ENCODE data around the gene BCORL1. TPM values are rescaled to one million over a fixed set of nuclear protein-coding genes. Genes with fewer than 3 reads are reported as not detected.

The BCORL1 gene
- total RNA-seq, 6 experiments from 2014 or later: 2.7 to 9.0 (median 4.8) TPM

- no peak for TF ChIP-seq CTCF (IDR thresholded peaks at IDR 0.05)
- no peak for TF ChIP-seq POLR2A (IDR thresholded peaks at IDR 0.05)
- DNase-seq: no peak
- no peak for ATAC-seq
- no peaks in the 10 kb centered on the region for H3K4me1 ChIP-seq
- H3K27ac ChIP-seq: no peak overlapping the region
- H3K4me3 ChIP-seq: no peak overlapping the region
- H3K27me3 ChIP-seq: no peaks in the 10 kb centered on the region
- intact Hi-C loops (cut with DNase I): loop anchor here in 1 of 2 donors (5.0 kb wide), 1 partner anchor 117 kb away; no protein-coding TSS in a partner anchor
- H3K9me3 ChIP-seq: no peaks in the 10 kb centered on the region
- H3K36me3 ChIP-seq: no peaks in the 10 kb centered on the region
- 63% methylated on average over 4 of the region's 4 CpGs for WGBS (ENCODE audit: insufficient coverage, low coverage, low lambda C conversion rate, missing lambda C conversion rate)
Measured at GRCh38 chrX:130075777-130076176, 93.3 kb downstream of the BCORL1 start.

GRCh38 chrX:130079824-130080406 is 97.5 kb downstream of the BCORL1 start:
- ATAC-seq (peak; percentile 71 to 82 (median 74)), DNase-seq (peak in 1 of 3 donors; percentile 57)
- Histone ChIP-seq H3K36me3 (no peaks in the 10 kb centered on the region), H3K9me3 (no peaks in the 10 kb centered on the region), H3K4me3 (no peak overlapping the region), H3K27ac (no peak overlapping the region), H3K4me1 (no peaks in the 10 kb centered on the region), H3K27me3 (no peaks in the 10 kb centered on the region)
- intact Hi-C loops (cut with DNase I): loop anchor here (5.0 to 10.0 kb wide), 2 partner anchors 105 to 112 kb away; no protein-coding TSS in a partner anchor
- TF ChIP-seq CTCF (IDR thresholded peaks at IDR 0.05): peak; percentile 70 to 83 (median 78)
- no peak for TF ChIP-seq POLR2A (IDR thresholded peaks at IDR 0.05)
- 31% methylated on average over 6 of the region's 9 CpGs for WGBS (ENCODE audit: insufficient coverage, low coverage, low lambda C conversion rate, missing lambda C conversion rate)

- no peak for ATAC-seq
- no peaks in the 10 kb centered on the region for H3K9me3 ChIP-seq
- intact Hi-C loops (cut with DNase I): loop anchor here in 1 of 2 donors (10.0 kb wide), 1 partner anchor 104 kb away; no protein-coding TSS in a partner anchor
- H3K4me3 ChIP-seq: no peak overlapping the region
- WGBS (ENCODE audit: insufficient coverage, low coverage, low lambda C conversion rate, missing lambda C conversion rate): 80% methylated on average over 2 of the region's 7 CpGs
- no peaks in the 10 kb centered on the region for H3K4me1 ChIP-seq
- H3K36me3 ChIP-seq: no peaks in the 10 kb centered on the region
- no peaks in the 10 kb centered on the region for H3K27me3 ChIP-seq
- H3K27ac ChIP-seq: no peak overlapping the region
- DNase-seq: no peak
- TF ChIP-seq POLR2A (IDR thresholded peaks at IDR 0.05) (no peak), CTCF (IDR thresholded peaks at IDR 0.05) (no peak)
Measured at GRCh38 chrX:130080791-130081367, 98.4 kb downstream of the BCORL1 start.

- peak overlapping the region in 1 of 3 donors; percentile 2 for H3K27ac ChIP-seq
- H3K4me1 ChIP-seq: no peaks in the 10 kb centered on the region
- no peak for TF ChIP-seq CTCF (IDR thresholded peaks at IDR 0.05)
- no peak for TF ChIP-seq POLR2A (IDR thresholded peaks at IDR 0.05)
- ATAC-seq (no peak), DNase-seq (no peak)
- no peaks in the 10 kb centered on the region for H3K9me3 ChIP-seq
- intact Hi-C loops (cut with DNase I): loop anchor here in 1 of 2 donors (10.0 kb wide), 1 partner anchor 103 kb away; no protein-coding TSS in a partner anchor
- 40% methylated on average over 1 of the region's 12 CpGs for WGBS (ENCODE audit: insufficient coverage, low coverage, low lambda C conversion rate, missing lambda C conversion rate)
- H3K36me3 ChIP-seq: no peaks in the 10 kb centered on the region
- no peaks in the 10 kb centered on the region for H3K27me3 ChIP-seq
- no peak overlapping the region for H3K4me3 ChIP-seq
Measured at GRCh38 chrX:130081421-130082045, 99.1 kb downstream of the BCORL1 start.
